ENCODE results near the gene FA2H. TPM values are rescaled to one million over a fixed set of nuclear protein-coding genes. Genes with fewer than 3 reads are reported as not detected.
A peak's percentile ranks its signal among the peaks of the same experiment; 100 is the strongest.

Gene FA2H
- polyA plus RNA-seq, 2 of the 4 experiments (the other 2 are of a cell fraction): 5.6 to 7.1 TPM

DNA sequence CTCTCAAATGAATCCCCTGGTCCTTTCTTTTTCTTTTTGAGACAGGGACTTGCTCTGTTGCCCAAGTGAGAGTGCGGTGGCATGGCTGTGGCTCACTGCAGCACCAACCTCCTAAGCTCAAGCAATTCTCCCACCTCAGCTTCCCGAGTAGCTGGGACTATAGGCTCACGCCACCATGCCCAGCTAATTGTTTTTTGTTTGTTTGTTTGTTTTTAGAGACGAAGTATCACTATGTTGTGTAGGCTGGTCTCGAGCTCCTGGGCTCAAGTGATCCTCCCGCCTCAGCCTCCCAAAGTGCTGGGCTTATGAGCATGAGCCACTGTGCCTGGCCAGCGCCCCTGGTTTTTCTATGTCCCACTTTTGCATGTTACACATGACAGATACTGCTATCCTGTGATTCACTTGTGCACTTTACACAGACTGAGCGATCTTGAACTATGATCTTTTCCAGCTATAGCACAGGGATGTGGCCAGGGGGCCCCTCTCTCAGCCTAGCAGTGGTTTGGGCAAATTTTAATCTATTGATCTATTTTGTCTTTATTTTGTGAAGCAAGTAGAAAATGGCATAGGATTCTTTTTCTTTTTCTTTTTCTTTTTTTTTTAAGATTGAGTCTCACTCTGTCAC is 42.7 kb downstream of the FA2H start:
- FAIRE-seq (no peak), ATAC-seq (no peak), DNase-seq (ENCODE audit: low read depth in 1 of 2, low spot score in 1 of 2) (no peak)
- Histone ChIP-seq H3K4me1 (peaks cover 40% of the 10 kb centered on the region), H3K4me3 (no peak overlapping the region), H3K27ac (no peak overlapping the region), H3K4me2 (no peak overlapping the region), H3K9me3 (peaks cover 6% of the 10 kb centered on the region)
- ChIA-PET POLR2A (no interaction called here), CTCF (interaction anchor here (1.3 to 3.8 kb wide), 7 partner anchors 9 to 130 kb away, joined by 4 to 22 read pairs (median 6); no protein-coding TSS in a partner anchor)
- WGBS (ENCODE audit: missing lambda C conversion rate): 94% methylated on average over 8 of the region's 8 CpGs
- TF ChIP-seq MAX (IDR thresholded peaks at IDR 0.05) (no peak), POLR2AphosphoS2 (conservative IDR thresholded peaks at IDR 0.05; ENCODE audit: low read length) (no peak), POLR2A (IDR thresholded peaks at IDR 0.05; ENCODE audit: low read length) (no peak), EHMT2 (IDR thresholded peaks at IDR 0.05; ENCODE audit: low read depth) (no peak), RARB (CRISPR knock-in tag; IDR thresholded peaks at IDR 0.05) (no peak), ZC3H11A (IDR thresholded peaks at IDR 0.05) (no peak; the same call in 1 of the 2 replicates), KDM5A (IDR thresholded peaks at IDR 0.05) (no peak), HOXB5 (CRISPR knock-in tag; IDR thresholded peaks at IDR 0.05) (no peak), HOXA7 (CRISPR knock-in tag; IDR thresholded peaks at IDR 0.05) (no peak), RFX5 (IDR thresholded peaks at IDR 0.05) (no peak), PBX3 (IDR thresholded peaks at IDR 0.05) (no peak), TFCP2L1 (CRISPR knock-in tag; IDR thresholded peaks at IDR 0.05) (no peak)

GRCh38 chr16:74729783-74730683 is 44.6 kb downstream of the FA2H start:
- 64% methylated on average over 10 of the region's 11 CpGs for WGBS (ENCODE audit: missing lambda C conversion rate)
- H3K27ac ChIP-seq: peak overlapping the region; percentile 67 to 90
- peaks cover 27% of the 10 kb centered on the region for H3K4me1 ChIP-seq
- peaks cover 10% of the 10 kb centered on the region for H3K9me3 ChIP-seq
- peak overlapping the region; percentile 45 for H3K4me2 ChIP-seq
- peak; percentile 33 to 78 for DNase-seq (ENCODE audit: low read depth in 1 of 2, low spot score in 1 of 2)
- no peak for FAIRE-seq
- no peak overlapping the region for H3K4me3 ChIP-seq
- peak in 1 of 2 experiments; percentile 48; a peak in 3 of 6 replicates for ATAC-seq
- POLR2A ChIA-PET: no interaction called here
- TF ChIP-seq EP300 (IDR thresholded peaks at IDR 0.05) (no peak), HOXB13 (CRISPR knock-in tag; IDR thresholded peaks at IDR 0.05; ENCODE audit: low read depth) (no peak), HEYL (CRISPR knock-in tag; IDR thresholded peaks at IDR 0.05) (0 out of 2 replicates have a peak, but pooled peaks have one; percentile 66), MAFK (IDR thresholded peaks at IDR 0.05; ENCODE audit: partially characterized antibody) (peak; percentile 14)
- CTCF ChIA-PET: interaction anchor here (0.8 to 3.8 kb wide), 9 partner anchors 11 to 137 kb away, joined by 3 to 22 read pairs (median 4); no protein-coding TSS in a partner anchor

- no peak overlapping the region for H3K4me2 ChIP-seq
- DNase-seq (ENCODE audit: low read depth in 1 of 2, low spot score in 1 of 2): no peak
- no peak overlapping the region for H3K4me3 ChIP-seq
- H3K9me3 ChIP-seq: peaks cover 10% of the 10 kb centered on the region
- peaks cover 16% of the 10 kb centered on the region for H3K4me1 ChIP-seq
- ChIA-PET POLR2A (no interaction called here), CTCF (interaction anchor here (1.2 to 6.4 kb wide), 6 partner anchors 11 to 134 kb away, joined by 3 to 68 read pairs (median 8); no protein-coding TSS in a partner anchor)
- no peak for TF ChIP-seq FOXS1 (CRISPR knock-in tag; IDR thresholded peaks at IDR 0.05)
- TF ChIP-seq, protein P1, sequence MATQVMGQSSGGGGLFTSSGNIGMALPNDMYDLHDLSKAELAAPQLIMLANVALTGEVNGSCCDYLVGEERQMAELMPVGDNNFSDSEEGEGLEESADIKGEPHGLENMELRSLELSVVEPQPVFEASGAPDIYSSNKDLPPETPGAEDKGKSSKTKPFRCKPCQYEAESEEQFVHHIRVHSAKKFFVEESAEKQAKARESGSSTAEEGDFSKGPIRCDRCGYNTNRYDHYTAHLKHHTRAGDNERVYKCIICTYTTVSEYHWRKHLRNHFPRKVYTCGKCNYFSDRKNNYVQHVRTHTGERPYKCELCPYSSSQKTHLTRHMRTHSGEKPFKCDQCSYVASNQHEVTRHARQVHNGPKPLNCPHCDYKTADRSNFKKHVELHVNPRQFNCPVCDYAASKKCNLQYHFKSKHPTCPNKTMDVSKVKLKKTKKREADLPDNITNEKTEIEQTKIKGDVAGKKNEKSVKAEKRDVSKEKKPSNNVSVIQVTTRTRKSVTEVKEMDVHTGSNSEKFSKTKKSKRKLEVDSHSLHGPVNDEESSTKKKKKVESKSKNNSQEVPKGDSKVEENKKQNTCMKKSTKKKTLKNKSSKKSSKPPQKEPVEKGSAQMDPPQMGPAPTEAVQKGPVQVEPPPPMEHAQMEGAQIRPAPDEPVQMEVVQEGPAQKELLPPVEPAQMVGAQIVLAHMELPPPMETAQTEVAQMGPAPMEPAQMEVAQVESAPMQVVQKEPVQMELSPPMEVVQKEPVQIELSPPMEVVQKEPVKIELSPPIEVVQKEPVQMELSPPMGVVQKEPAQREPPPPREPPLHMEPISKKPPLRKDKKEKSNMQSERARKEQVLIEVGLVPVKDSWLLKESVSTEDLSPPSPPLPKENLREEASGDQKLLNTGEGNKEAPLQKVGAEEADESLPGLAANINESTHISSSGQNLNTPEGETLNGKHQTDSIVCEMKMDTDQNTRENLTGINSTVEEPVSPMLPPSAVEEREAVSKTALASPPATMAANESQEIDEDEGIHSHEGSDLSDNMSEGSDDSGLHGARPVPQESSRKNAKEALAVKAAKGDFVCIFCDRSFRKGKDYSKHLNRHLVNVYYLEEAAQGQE (IDR thresholded peaks at IDR 0.05): no peak
- TF ChIP-seq HOXB13 (CRISPR knock-in tag; IDR thresholded peaks at IDR 0.05; ENCODE audit: low read depth): no peak
- no peak for TF ChIP-seq USF2 (IDR thresholded peaks at IDR 0.05)
- TF ChIP-seq MAX (IDR thresholded peaks at IDR 0.05): no peak
- TF ChIP-seq ESRRA (IDR thresholded peaks at IDR 0.05; ENCODE audit: borderline replicate concordance, low read length): no peak
- TF ChIP-seq, protein P2, sequence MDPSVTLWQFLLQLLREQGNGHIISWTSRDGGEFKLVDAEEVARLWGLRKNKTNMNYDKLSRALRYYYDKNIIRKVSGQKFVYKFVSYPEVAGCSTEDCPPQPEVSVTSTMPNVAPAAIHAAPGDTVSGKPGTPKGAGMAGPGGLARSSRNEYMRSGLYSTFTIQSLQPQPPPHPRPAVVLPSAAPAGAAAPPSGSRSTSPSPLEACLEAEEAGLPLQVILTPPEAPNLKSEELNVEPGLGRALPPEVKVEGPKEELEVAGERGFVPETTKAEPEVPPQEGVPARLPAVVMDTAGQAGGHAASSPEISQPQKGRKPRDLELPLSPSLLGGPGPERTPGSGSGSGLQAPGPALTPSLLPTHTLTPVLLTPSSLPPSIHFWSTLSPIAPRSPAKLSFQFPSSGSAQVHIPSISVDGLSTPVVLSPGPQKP (IDR thresholded peaks at IDR 0.05; ENCODE audit: low read depth, low read length): no peak
- TF ChIP-seq JUN (IDR thresholded peaks at IDR 0.05): no peak
- 93% methylated on average over 4 of the region's 4 CpGs for WGBS (ENCODE audit: missing lambda C conversion rate)
- H3K27ac ChIP-seq: no peak overlapping the region
- no peak for FAIRE-seq
- ATAC-seq: no peak
Observed at GRCh38 chr16:74727903-74728302, 46.7 kb downstream of the FA2H start.
